HEK293 (cell line): ENCODE data around the gene LAMA2.

Experiments used
- CTCF ChIA-PET: fragments of 350-600 bp; formaldehyde crosslinking; extraction: SDS; loops from one replicate; lab custom pipeline; 2021; ENCODE audit warnings: antibody characterized with exemption; lab: Yijun Ruan, JAX
- POLR2A ChIA-PET: fragments of 300-600 bp; formaldehyde crosslinking; extraction: SDS; loops from one replicate; lab custom pipeline; 2020; ENCODE audit warnings: antibody characterized with exemption, inconsistent platforms; lab: Yijun Ruan, JAX
- H3K27ac ChIP-seq: fragments of 200-500 bp; sonication (Bioruptor generic); 2 replicates; pipeline ENCODE4 v1.5.1; 2014; ENCODE audit warnings: low read depth, low read length, control low read depth, inconsistent platforms; ENCODE audit errors: extremely low read depth
- H3K36me3 ChIP-seq, 2 experiments: fragments of 200-500 bp in 1 of 2; sonication (Bioruptor generic) in 1 of 2; 1 replicate in 1 of 2; 2 replicates in 1 of 2; pipeline ENCODE4 v1.5.1; 2014 to 2017; ENCODE audit warnings: inconsistent platforms in 2 of 2, low read length in 2 of 2; ENCODE audit not compliant: control insufficient read depth in 2 of 2, insufficient read depth in 1 of 2
- H3K4me1 ChIP-seq: fragments of 200-500 bp; sonication (Bioruptor generic); 2 replicates; pipeline ENCODE4 v1.5.1; 2014; ENCODE audit warnings: mild to moderate bottlenecking, low read length, inconsistent platforms; ENCODE audit not compliant: control insufficient read depth, insufficient read depth
- H3K4me3 ChIP-seq: 2 replicates; pipeline ENCODE4 v1.5.1; 2011; ENCODE audit warnings: low read depth, mild to moderate bottlenecking, control low read depth, low read length, moderate library complexity
- H3K9me3 ChIP-seq: fragments of 200-500 bp; sonication (Bioruptor generic); 2 replicates; pipeline ENCODE4 v1.5.1; 2014; ENCODE audit warnings: low read depth, low read length, inconsistent platforms; ENCODE audit not compliant: control insufficient read depth, insufficient read depth
- BCL11A ChIP-seq: fragments of 450-650 bp; formaldehyde crosslinking; IDR thresholded peaks from 2 replicates; pipeline ENCODE4 v1.5.1; 2016; ENCODE audit warnings: low read depth, missing biosample characterization, missing genetic modification characterization
- BCL11B ChIP-seq: fragments of 450-650 bp; formaldehyde crosslinking; IDR thresholded peaks from 2 replicates; pipeline ENCODE4 v1.5.1; 2016; ENCODE audit warnings: low read depth, missing biosample characterization, missing genetic modification characterization
- HOXA7 ChIP-seq: sonication (generic); formaldehyde crosslinking; IDR thresholded peaks from 2 replicates; pipeline ENCODE4 v1.8.1; 2022; ENCODE audit warnings: missing genetic modification reagents, borderline replicate concordance
- KLF16 ChIP-seq: fragments of 450-650 bp; formaldehyde crosslinking; IDR thresholded peaks from 2 replicates; pipeline ENCODE4 v1.5.1; 2017; ENCODE audit warnings: missing biosample characterization, missing genetic modification characterization
- MZF1 ChIP-seq: fragments of 450-650 bp; formaldehyde crosslinking; IDR thresholded peaks from 2 replicates; pipeline ENCODE4 v1.5.1; 2017; ENCODE audit warnings: missing biosample characterization, missing genetic modification characterization, borderline replicate concordance
- WT1 ChIP-seq: fragments of 450-650 bp; formaldehyde crosslinking; IDR thresholded peaks from 2 replicates; pipeline ENCODE4 v1.5.1; 2016; ENCODE audit warnings: missing biosample characterization, missing genetic modification characterization
- YY2 ChIP-seq: fragments of 450-650 bp; formaldehyde crosslinking; IDR thresholded peaks from 2 replicates; pipeline ENCODE4 v1.5.1; 2016; ENCODE audit warnings: missing biosample characterization, missing genetic modification characterization
- ZBTB7A ChIP-seq: fragments of 450-650 bp; formaldehyde crosslinking; IDR thresholded peaks from 2 replicates; pipeline ENCODE4 v1.5.1; 2016; ENCODE audit warnings: low read depth, missing biosample characterization, missing genetic modification characterization
- ZFHX2 ChIP-seq: fragments of 450-650 bp; formaldehyde crosslinking; conservative IDR thresholded peaks from 2 replicates; pipeline ENCODE4 v1.5.1; 2016; ENCODE audit warnings: missing biosample characterization, missing genetic modification characterization
- ZIC2 ChIP-seq: fragments of 450-650 bp; formaldehyde crosslinking; IDR thresholded peaks from 2 replicates; pipeline ENCODE4 v1.5.1; 2016; ENCODE audit warnings: missing biosample characterization, missing genetic modification characterization
- ZNF10 ChIP-seq: fragments of 450-650 bp; formaldehyde crosslinking; IDR thresholded peaks from 2 replicates; pipeline ENCODE4 v1.5.1; 2017; ENCODE audit warnings: missing biosample characterization, missing genetic modification characterization
- ZNF239 ChIP-seq: fragments of 450-650 bp; formaldehyde crosslinking; IDR thresholded peaks from 2 replicates; pipeline ENCODE4 v1.5.1; 2016; ENCODE audit warnings: missing biosample characterization, missing genetic modification characterization
- ZNF560 ChIP-seq: fragments of 450-650 bp; formaldehyde crosslinking; IDR thresholded peaks from 2 replicates; pipeline ENCODE4 v1.5.1; 2017; ENCODE audit warnings: missing biosample characterization, missing genetic modification characterization, borderline replicate concordance
- ZNF571 ChIP-seq: fragments of 450-650 bp; formaldehyde crosslinking; IDR thresholded peaks from 2 replicates; pipeline ENCODE4 v1.5.0; 2017; ENCODE audit warnings: missing biosample characterization, missing genetic modification characterization
- ZNF707 ChIP-seq: fragments of 450-650 bp; formaldehyde crosslinking; IDR thresholded peaks from 2 replicates; pipeline ENCODE4 v1.5.1; 2016; ENCODE audit warnings: missing biosample characterization, missing genetic modification characterization
- TF ChIP-seq, protein P1 (sequence below): fragments of 450-650 bp; IDR thresholded peaks from 2 replicates; pipeline ENCODE4 v1.5.1; 2018; ENCODE audit warnings: missing biosample characterization, mild to moderate bottlenecking, missing genetic modification characterization
- TF ChIP-seq, protein P2 (sequence below): fragments of 450-650 bp; formaldehyde crosslinking; optimal IDR thresholded peaks from 2 replicates; pipeline ENCODE3; 2016; ENCODE audit warnings: missing biosample characterization, mild to moderate bottlenecking, missing genetic modification characterization
- TF ChIP-seq, protein P3 (sequence below): fragments of 450-650 bp; formaldehyde crosslinking; IDR thresholded peaks from 2 replicates; pipeline ENCODE4 v1.5.1; 2016; ENCODE audit warnings: missing biosample characterization, missing genetic modification characterization
- TF ChIP-seq, protein P4 (sequence below): fragments of 450-650 bp; formaldehyde crosslinking; IDR thresholded peaks from 2 replicates; pipeline ENCODE4 v1.5.1; 2016; ENCODE audit warnings: missing biosample characterization, missing genetic modification characterization
- TF ChIP-seq, protein P5 (sequence below): fragments of 450-650 bp; IDR thresholded peaks from 2 replicates; pipeline ENCODE4 v1.5.1; 2018; ENCODE audit warnings: missing biosample characterization, missing genetic modification characterization

The LAMA2 gene

DNA sequence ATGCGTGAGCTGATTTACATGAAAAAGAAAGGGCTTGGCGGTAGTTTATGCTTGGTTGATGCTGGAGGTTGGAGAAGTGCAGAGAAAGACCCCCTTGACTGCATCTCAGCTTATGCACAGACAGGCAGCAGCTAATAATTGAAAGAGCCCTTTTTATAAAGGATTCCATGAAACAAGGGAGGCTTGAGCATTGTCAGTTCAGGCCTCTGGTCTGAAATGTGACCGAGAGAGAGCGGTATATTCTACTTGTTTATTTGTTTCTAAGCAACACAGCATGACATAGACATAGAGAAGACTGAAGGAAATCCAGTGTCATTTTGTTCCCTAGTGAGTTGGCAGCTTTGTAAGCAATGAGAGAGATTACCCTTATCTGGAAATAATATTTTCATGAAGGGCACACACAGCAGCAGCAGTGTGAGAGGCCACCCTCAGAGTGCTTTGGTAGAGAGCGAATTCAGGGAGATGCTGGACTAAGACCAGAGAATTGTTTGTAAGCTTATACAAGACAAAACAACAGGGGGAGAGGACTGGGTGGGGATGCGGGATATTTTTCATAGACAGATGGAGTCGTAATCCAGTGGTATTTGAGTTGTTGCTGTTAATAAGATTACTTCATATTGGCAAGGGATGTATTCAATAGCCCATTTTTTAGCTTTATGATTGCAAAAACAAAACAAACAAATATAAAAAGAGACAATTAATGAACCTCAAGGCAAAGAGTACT lies 34.6 kb upstream of the LAMA2 start:
- TF ChIP-seq MZF1 (tag by site-specific recombination) (no peak), ZIC2 (no peak), WT1 (tag by site-specific recombination) (no peak), ZNF239 (tag by site-specific recombination) (no peak), ZFHX2 (tag by site-specific recombination) (no peak), ZNF707 (no peak), BCL11B (tag by site-specific recombination) (no peak), KLF16 (tag by site-specific recombination) (no peak), ZNF560 (no peak), ZNF10 (tag by site-specific recombination) (no peak), HOXA7 (CRISPR knock-in tag) (no peak), YY2 (tag by site-specific recombination) (no peak), ZNF571 (no peak), BCL11A (no peak), ZBTB7A (tag by site-specific recombination) (no peak)
- TF ChIP-seq, protein P1, sequence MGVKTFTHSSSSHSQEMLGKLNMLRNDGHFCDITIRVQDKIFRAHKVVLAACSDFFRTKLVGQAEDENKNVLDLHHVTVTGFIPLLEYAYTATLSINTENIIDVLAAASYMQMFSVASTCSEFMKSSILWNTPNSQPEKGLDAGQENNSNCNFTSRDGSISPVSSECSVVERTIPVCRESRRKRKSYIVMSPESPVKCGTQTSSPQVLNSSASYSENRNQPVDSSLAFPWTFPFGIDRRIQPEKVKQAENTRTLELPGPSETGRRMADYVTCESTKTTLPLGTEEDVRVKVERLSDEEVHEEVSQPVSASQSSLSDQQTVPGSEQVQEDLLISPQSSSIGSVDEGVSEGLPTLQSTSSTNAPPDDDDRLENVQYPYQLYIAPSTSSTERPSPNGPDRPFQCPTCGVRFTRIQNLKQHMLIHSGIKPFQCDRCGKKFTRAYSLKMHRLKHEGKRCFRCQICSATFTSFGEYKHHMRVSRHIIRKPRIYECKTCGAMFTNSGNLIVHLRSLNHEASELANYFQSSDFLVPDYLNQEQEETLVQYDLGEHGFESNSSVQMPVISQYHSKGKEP (tag by site-specific recombination), result no peak
- TF ChIP-seq, protein P2, sequence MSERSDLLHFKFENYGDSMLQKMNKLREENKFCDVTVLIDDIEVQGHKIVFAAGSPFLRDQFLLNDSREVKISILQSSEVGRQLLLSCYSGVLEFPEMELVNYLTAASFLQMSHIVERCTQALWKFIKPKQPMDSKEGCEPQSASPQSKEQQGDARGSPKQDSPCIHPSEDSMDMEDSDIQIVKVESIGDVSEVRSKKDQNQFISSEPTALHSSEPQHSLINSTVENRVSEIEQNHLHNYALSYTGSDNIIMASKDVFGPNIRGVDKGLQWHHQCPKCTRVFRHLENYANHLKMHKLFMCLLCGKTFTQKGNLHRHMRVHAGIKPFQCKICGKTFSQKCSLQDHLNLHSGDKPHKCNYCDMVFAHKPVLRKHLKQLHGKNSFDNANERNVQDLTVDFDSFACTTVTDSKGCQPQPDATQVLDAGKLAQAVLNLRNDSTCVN (tag by site-specific recombination), result no peak
- TF ChIP-seq, protein P3, sequence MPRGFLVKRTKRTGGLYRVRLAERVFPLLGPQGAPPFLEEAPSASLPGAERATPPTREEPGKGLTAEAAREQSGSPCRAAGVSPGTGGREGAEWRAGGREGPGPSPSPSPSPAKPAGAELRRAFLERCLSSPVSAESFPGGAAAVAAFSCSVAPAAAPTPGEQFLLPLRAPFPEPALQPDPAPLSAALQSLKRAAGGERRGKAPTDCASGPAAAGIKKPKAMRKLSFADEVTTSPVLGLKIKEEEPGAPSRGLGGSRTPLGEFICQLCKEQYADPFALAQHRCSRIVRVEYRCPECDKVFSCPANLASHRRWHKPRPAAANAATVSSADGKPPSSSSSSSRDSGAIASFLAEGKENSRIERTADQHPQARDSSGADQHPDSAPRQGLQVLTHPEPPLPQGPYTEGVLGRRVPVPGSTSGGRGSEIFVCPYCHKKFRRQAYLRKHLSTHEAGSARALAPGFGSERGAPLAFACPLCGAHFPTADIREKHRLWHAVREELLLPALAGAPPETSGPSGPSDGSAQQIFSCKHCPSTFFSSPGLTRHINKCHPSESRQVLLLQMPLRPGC (tag by site-specific recombination), result no peak
- TF ChIP-seq, protein P4, sequence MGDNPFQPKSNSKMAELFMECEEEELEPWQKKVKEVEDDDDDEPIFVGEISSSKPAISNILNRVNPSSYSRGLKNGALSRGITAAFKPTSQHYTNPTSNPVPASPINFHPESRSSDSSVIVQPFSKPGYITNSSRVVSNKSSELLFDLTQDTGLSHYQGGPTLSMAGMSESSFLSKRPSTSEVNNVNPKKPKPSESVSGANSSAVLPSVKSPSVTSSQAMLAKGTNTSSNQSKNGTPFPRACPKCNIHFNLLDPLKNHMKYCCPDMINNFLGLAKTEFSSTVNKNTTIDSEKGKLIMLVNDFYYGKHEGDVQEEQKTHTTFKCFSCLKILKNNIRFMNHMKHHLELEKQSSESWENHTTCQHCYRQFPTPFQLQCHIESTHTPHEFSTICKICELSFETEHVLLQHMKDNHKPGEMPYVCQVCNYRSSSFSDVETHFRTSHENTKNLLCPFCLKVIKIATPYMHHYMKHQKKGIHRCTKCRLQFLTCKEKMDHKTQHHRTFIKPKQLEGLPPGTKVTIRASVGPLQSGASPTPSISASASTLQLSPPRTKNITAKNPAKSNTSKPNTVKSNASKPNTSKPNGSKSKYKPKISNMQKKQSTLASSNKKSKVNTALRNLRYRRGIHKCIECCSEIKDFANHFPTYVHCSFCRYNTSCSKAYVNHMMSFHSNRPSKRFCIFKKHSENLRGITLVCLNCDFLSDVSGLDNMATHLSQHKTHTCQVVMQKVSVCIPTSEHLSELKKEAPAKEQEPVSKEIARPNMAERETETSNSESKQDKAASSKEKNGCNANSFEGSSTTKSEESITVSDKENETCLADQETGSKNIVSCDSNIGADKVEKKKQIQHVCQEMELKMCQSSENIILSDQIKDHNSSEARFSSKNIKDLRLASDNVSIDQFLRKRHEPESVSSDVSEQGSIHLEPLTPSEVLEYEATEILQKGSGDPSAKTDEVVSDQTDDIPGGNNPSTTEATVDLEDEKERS, result no peak
- TF ChIP-seq, protein P5, sequence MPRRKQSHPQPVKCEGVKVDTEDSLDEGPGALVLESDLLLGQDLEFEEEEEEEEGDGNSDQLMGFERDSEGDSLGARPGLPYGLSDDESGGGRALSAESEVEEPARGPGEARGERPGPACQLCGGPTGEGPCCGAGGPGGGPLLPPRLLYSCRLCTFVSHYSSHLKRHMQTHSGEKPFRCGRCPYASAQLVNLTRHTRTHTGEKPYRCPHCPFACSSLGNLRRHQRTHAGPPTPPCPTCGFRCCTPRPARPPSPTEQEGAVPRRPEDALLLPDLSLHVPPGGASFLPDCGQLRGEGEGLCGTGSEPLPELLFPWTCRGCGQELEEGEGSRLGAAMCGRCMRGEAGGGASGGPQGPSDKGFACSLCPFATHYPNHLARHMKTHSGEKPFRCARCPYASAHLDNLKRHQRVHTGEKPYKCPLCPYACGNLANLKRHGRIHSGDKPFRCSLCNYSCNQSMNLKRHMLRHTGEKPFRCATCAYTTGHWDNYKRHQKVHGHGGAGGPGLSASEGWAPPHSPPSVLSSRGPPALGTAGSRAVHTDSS, result no peak
- H3K27ac ChIP-seq, result no peak overlapping the region
- no peaks in the 10 kb centered on the region for H3K36me3 ChIP-seq
- H3K4me3 ChIP-seq, result no peak overlapping the region
- no peaks in the 10 kb centered on the region for H3K4me1 ChIP-seq
- no peaks in the 10 kb centered on the region for H3K9me3 ChIP-seq
- ChIA-PET CTCF (no interaction called here), POLR2A (no interaction called here)
